ENCODE data around the gene CXCR3.

GRCh38 chrX:71615954-71616353, 2.4 kb downstream of the CXCR3 start:
- TF ChIP-seq ISL2 (CRISPR knock-in tag; IDR thresholded peaks at IDR 0.05): no peak
- TF ChIP-seq CTCF (CRISPR knock-in tag; IDR thresholded peaks at IDR 0.05): no peak

All from HepG2 (cell line).